HepG2 (cell line): ENCODE measurements around the gene PRKAR1B. TPM values are rescaled to one million over a fixed set of nuclear protein-coding genes. Genes with fewer than 3 reads are reported as not detected.

ENCODE experiments used
- CREB1 ChIP-seq, 2 experiments: fragments of 450-650 bp in 1 of 2; IDR thresholded peaks; 2 replicates each; pipeline ENCODE4 v1.6.1; 2016 to 2017; ENCODE audit warnings: control low read depth in 1 of 2, mild to moderate bottlenecking in 1 of 2, missing compliant biosample characterization in 1 of 2, missing genetic modification characterization in 1 of 2
- HDAC6 ChIP-seq: fragments of 200-600 bp; sonication (generic); IDR thresholded peaks from 2 replicates; pipeline ENCODE4 v1.7.0; 2017; ENCODE audit warnings: mild to moderate bottlenecking, antibody characterized with exemption, low read length, low read depth
- KLF15 ChIP-seq: sonication (generic); formaldehyde crosslinking; IDR thresholded peaks from 2 replicates; pipeline ENCODE4 v1.8.1; 2023; ENCODE audit warnings: borderline replicate concordance, mild to moderate bottlenecking, inconsistent platforms, missing genetic modification reagents, mixed read lengths
- LCORL ChIP-seq, 2 experiments: fragments of 450-650 bp in 1 of 2; sonication (generic) in 1 of 2; formaldehyde crosslinking in 1 of 2; IDR thresholded peaks; 2 replicates each; pipeline versions ENCODE4 v1.5.0 to v1.6.1; 2017 to 2020; ENCODE audit warnings: antibody characterized with exemption in 1 of 2, missing genetic modification reagents in 1 of 2
- NR2F1 ChIP-seq, 2 experiments: fragments of 450-650 bp in 1 of 2; formaldehyde crosslinking in 1 of 2; IDR thresholded peaks; 2 replicates each; pipeline versions ENCODE4 v1.5.0 to v1.6.1; 2016 to 2020; ENCODE audit warnings: mild to moderate bottlenecking in 1 of 2, missing compliant biosample characterization in 1 of 2, missing genetic modification reagents in 1 of 2, moderate library complexity in 1 of 2
- RFXAP ChIP-seq: sonication (generic); formaldehyde crosslinking; IDR thresholded peaks from 2 replicates; pipeline ENCODE4 v1.4.0; 2020; ENCODE audit warnings: missing genetic modification reagents, borderline replicate concordance
- SETDB1 ChIP-seq: sonication (generic); formaldehyde crosslinking; IDR thresholded peaks from 2 replicates; pipeline ENCODE4 v1.5.1; 2020; ENCODE audit warnings: missing genetic modification reagents, mild to moderate bottlenecking, borderline replicate concordance
- YEATS4 ChIP-seq: sonication (generic); formaldehyde crosslinking; IDR thresholded peaks from 2 replicates; pipeline ENCODE4 v1.4.0; 2020; ENCODE audit warnings: missing genetic modification reagents, borderline replicate concordance
- ZNF256 ChIP-seq: sonication (generic); formaldehyde crosslinking; conservative IDR thresholded peaks from 2 replicates; pipeline ENCODE4 v1.4.0; 2020; ENCODE audit warnings: missing genetic modification reagents
- ZNF496 ChIP-seq: sonication (generic); formaldehyde crosslinking; IDR thresholded peaks from 2 replicates; pipeline ENCODE4 v1.8.1; 2023; ENCODE audit warnings: mild to moderate bottlenecking, moderate library complexity, missing genetic modification reagents; ENCODE audit not compliant: insufficient replicate concordance
- ZNF556 ChIP-seq: sonication (generic); formaldehyde crosslinking; IDR thresholded peaks from 2 replicates; pipeline ENCODE4 v1.4.0; 2020; ENCODE audit warnings: mild to moderate bottlenecking, missing genetic modification reagents, borderline replicate concordance
- ZNF737 ChIP-seq: sonication (generic); formaldehyde crosslinking; IDR thresholded peaks from 2 replicates; pipeline ENCODE4 v1.5.0; 2020; ENCODE audit warnings: missing genetic modification reagents, mild to moderate bottlenecking, borderline replicate concordance
- ZNF773 ChIP-seq: sonication (generic); formaldehyde crosslinking; IDR thresholded peaks from 2 replicates; pipeline ENCODE4 v1.4.0; 2020; ENCODE audit warnings: missing genetic modification reagents, borderline replicate concordance
- polyA plus RNA-seq, 8 experiments: library from polyadenylated mRNA; depleted of rRNA in 3 of 8; stranded (reverse) in 7 of 8; unstranded in 1 of 8; fragments of >200 nt; fragmentation: Illumina TruSeq in 4 of 8; extraction: Trizol in 4 of 8; gene quantifications; 2 replicates each; pipeline versions ENCODE4 v1.2.1 to v1.2.3, GENCODE V29; 2011 to 2016; ENCODE audit warnings: low read depth in 4 of 8, missing spikeins in 1 of 8, mixed read lengths in 1 of 8; ENCODE audit not compliant: insufficient read depth in 1 of 8
- total RNA-seq, 5 experiments: library from RNA; depleted of rRNA; stranded (reverse); fragments of >200 nt; fragmentation: Illumina TruSeq; extraction: Trizol; gene quantifications; 2 replicates each; pipeline ENCODE4 v1.2.3, GENCODE V29; 2016; ENCODE audit warnings: low read depth in 1 of 5

PRKAR1B gene
- total and polyA plus RNA-seq, 2 of the 13 experiments (the other 11 are each of a cell fraction or from before 2014, with no cell fraction given), result 7.9 to 28.2 TPM

DNA sequence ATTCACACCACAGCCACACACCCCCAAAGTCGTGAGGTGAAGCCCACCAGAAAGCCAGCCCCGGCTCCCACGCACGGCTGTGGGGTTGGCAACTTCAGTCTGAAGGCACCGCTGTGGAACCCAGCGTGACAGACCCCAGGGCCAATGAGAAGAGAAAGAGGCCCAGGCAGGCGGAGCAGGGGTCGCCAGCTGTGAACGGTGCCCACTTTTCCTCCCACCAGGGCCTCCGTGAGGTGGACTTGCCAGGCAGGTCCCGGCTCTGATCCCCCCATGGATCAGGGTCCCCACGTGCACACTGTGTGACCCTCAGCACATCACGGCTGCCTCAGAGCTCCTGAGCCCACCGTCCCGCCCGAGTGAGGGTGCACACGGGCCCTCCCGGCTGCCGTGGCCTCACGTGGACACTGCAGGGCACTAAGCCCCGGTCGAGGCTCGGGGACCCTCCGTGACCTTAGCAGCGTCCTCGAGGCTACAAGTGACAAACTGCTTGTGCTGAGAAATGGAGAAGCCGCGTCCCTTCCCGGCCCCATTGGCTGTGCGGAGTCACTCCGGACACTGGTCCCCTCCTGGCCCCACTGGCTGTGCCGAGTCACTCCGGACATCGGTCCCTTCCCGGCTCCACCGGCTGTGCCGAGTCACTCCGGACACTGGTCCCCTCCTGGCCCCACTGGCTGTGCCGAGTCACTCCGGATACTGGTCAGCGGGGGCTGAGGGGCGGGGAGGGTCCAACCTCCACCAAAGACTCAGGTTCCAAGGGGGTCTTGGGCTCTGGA lies 135.0 kb downstream of the PRKAR1B start (continued):
- TF ChIP-seq RFXAP (CRISPR knock-in tag) (no peak), SETDB1 (no peak), ZNF256 (CRISPR knock-in tag) (no peak), NR2F1 (CRISPR knock-in tag; IDR thresholded peaks at IDR 0.05) (no peak), CREB1 (IDR thresholded peaks at IDR 0.05) (no peak), CREB1 (CRISPR knock-in tag; IDR thresholded peaks at IDR 0.05) (no peak), ZNF773 (no peak), LCORL (IDR thresholded peaks at IDR 0.05) (no peak), LCORL (CRISPR knock-in tag; IDR thresholded peaks at IDR 0.05) (no peak), KLF15 (CRISPR knock-in tag) (no peak), ZNF737 (no peak), YEATS4 (CRISPR knock-in tag) (no peak), ZNF496 (no peak), HDAC6 (no peak), ZNF556 (no peak)
